ENCODE measurements around the gene WNT8B.
A peak's percentile ranks its signal among the peaks of the same experiment; 100 is the strongest.

WNT8B gene, protein sequence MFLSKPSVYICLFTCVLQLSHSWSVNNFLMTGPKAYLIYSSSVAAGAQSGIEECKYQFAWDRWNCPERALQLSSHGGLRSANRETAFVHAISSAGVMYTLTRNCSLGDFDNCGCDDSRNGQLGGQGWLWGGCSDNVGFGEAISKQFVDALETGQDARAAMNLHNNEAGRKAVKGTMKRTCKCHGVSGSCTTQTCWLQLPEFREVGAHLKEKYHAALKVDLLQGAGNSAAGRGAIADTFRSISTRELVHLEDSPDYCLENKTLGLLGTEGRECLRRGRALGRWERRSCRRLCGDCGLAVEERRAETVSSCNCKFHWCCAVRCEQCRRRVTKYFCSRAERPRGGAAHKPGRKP

DNA sequence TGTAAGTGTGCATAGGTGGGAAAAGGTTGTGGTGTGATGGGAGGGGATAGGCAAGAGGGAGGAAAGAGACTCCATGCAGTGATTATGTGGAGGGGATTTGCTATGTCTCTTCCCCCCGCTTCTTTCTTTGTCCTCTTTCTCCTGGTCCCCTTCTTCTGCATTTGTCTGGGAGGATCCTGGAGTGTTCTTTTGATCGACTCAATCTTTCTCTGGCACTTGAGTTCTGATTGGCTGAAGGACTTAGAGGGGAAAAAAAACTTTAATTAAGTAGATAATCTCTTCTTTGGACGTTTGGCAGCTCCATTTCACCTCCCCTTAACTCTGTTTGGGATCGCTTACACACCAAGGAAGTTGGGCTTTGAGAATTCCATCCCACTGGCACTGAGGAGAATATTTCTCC lies at the start of gene WNT8B:
Gene WNT8B, plus strand, starts transcription at position 301 of the 400 bp plus-strand sequence. CDS start 160 bp downstream, outside the sequence.
- DNase-seq: no peak
- TF ChIP-seq GATA1 (IDR thresholded peaks at IDR 0.05; ENCODE audit: low read depth, low read length): no peak
- TF ChIP-seq POLR2A (IDR thresholded peaks at IDR 0.05; ENCODE audit: low read length): no peak

DNA sequence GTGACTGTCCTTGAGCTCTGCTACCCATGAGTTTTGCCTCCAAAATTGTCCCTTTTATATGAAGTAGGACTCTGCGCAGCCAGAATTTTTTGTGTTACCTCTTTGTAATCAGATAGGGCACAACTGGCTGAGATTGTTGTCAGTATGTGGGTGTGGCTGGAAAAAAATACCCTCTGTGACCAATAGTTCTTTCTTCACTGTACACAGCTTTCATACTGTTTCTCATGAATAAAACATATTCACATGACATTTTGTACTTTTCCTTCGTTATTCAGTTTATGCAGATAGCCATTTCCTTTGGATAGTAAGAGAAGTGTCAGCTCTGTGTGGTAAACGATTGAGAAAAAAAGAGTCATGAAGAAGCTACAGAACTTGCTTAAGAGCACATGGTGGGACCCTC lies 49.6 kb upstream of the WNT8B start:
- no peak for DNase-seq

DNA sequence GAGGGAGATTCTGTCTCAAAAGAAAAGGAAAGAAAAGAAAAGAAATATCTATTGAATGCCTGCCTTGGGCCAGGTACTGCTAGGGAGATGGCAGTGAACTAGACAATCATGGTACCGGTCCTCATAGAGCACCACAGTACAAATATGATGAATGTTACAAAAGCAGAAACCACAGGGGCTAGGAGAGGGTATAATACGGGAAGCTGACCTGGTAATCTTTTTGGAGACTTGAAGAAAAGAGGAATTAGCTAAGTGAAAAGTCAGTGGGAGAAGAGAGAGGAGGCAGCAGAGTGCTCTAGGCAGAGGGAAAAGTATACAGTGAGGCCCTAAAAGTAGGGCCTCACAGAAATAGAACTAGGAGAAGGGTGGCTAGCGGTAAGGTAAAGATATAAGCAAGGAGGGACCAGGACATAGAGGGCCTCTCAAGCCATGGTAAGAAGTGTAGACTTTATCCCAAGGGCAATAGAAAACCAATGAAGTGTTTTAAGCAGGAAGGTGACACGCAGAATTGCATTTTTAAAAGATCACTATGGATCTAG lies 42.8 kb upstream of the WNT8B start:
- TF ChIP-seq GATA1 (IDR thresholded peaks at IDR 0.05; ENCODE audit: low read depth, low read length) (no peak), POLR2A (IDR thresholded peaks at IDR 0.05; ENCODE audit: low read length) (no peak)
- DNase-seq: no peak

More for the DNA sequence above, 49.6 kb upstream of the WNT8B start:
- no peak for TF ChIP-seq POLR2A (IDR thresholded peaks at IDR 0.05; ENCODE audit: low read length)
- no peak for TF ChIP-seq GATA1 (IDR thresholded peaks at IDR 0.05; ENCODE audit: low read depth, low read length)

DNA sequence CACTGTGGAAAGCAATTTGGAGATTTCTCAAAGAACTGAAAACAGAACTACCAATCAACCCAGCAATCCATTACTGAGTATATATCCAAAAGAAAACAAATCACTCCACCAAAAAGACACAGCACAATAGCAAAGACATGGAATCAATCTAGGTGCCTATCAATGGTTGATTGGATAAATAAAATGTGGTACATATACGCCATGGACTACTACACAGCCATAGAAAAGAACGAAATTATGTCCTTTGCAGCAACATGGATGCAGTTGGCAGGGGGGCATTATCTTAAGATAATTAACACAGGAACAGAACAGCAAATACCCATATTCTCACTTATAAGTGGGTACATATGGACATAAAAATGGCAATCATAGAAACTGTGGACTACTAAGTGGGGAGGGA lies 35.4 kb upstream of the WNT8B start:
- no peak for DNase-seq
- TF ChIP-seq GATA1 (IDR thresholded peaks at IDR 0.05; ENCODE audit: low read depth, low read length) (no peak), POLR2A (IDR thresholded peaks at IDR 0.05; ENCODE audit: low read length) (no peak)

DNA sequence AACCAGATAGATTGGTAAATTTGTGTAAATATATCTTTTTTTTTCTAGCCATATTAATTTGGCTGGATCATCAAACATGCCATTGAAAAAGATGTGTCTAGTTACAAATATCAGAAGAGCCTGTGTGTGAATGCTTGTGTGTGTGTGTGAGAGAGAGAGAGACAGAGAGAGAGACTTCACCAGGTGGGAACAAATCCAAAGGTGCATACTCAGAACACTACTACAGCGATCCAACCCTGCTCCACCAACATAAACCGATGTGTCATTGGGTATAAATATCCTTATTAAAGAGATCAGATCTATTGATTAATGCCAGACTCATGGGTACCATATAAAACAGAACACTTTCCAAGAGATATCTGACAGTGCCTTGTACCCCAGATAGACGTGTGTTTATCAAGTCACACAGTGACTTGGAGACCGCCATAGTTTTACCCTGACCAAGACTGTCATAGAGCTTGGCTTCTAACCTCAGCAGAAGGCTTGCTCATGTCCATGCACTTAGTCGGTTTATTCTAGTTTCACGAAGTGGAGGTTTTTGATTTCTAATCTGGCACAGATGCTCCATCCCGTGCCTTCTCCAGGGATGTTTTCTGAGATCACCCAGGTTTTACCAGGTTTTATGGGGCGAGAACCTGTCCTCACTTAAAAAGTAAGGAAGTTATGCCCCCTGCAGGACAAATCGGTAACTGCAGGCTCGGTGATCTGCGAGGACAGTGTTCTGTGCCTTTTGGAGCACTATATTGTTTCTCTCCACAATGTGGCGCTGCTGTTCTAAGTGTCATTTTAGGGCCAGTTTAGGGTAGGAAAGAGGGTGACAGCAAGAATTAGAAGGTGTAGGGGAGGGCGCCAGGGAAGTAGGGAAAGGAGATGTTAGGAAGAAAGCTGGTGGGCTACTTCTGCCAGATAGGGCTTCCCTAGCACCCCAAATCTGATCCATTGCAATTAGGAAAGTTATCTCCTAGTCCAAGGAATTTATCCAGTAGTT lies 29.3 kb upstream of the WNT8B start:
- no peak for TF ChIP-seq GATA1 (IDR thresholded peaks at IDR 0.05; ENCODE audit: low read depth, low read length)
- TF ChIP-seq POLR2A (IDR thresholded peaks at IDR 0.05; ENCODE audit: low read length): no peak
- peak; percentile 91 to 96 for DNase-seq

DNA sequence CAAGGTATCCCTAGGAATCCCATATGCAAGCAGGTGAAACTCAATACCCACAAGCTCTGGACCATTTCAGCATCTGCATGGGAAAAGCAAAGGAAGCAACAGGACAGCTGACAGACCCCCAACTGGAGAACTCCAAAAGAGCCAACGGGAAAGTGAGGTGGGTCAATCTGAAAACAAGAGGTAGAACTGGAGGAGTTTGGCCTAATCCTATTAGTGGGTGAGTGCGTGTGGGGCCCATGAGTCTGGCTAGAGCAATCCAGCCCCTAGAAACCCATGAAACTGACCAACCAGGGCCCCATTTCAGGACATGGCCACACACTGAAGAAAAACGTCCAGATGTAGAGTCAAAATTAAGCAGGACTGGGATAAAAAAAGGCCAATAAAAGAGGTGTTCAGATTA lies 26.6 kb upstream of the WNT8B start:
- no peak for TF ChIP-seq GATA1 (IDR thresholded peaks at IDR 0.05; ENCODE audit: low read depth, low read length)
- TF ChIP-seq POLR2A (IDR thresholded peaks at IDR 0.05; ENCODE audit: low read length): no peak
- DNase-seq: no peak

DNA sequence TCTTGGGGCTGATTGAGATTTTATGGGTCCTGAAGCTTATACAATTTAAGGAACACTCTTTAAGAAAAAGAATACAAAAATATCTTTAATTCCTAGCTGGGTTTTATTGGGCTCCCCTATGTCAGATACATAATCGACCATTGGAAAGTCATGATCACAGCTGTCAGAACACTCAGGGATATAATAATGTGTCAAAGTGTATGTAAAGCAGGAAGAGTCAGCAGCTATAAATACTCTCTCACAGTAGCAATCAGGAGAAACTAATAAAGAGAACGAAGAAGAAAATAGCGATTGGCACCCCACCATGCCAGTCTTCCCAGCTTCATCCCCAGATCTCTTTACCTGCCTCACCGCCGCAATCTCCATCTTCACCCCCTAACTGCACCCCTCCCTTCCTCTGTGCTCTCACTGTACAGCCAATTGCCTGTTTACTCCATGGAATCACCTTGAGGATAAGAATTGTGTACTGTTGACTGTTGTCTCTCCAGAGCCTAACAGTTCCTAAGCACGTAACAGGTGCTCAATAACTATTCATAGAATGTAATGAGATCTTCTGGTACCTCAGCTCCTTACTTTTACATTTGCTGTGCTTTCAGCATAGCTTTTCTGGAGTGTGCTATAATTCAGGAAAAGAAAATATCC lies 24.0 kb upstream of the WNT8B start:
- no peak for TF ChIP-seq GATA1 (IDR thresholded peaks at IDR 0.05; ENCODE audit: low read depth, low read length)
- no peak for TF ChIP-seq POLR2A (IDR thresholded peaks at IDR 0.05; ENCODE audit: low read length)
- no peak for DNase-seq

DNA sequence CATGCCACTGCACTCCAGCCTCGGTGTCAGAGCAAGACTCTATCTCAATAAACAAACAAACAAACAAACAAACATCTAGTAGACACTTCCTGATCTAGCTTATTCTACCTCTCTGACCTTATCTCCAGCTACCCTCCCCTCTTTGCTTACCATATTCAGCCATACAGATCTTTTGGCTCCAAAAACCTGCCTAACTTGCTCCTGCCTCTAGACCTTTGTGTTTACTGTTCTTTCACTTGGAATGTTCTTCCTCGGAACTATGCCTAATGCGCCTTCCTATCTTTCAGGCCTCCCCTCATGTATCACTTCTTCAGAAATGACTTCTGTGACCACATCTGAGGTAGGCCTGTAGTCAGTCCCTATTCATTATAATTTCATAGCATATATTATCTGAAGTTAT lies 20.3 kb upstream of the WNT8B start:
- TF ChIP-seq GATA1 (IDR thresholded peaks at IDR 0.05; ENCODE audit: low read depth, low read length): no peak
- no peak for TF ChIP-seq POLR2A (IDR thresholded peaks at IDR 0.05; ENCODE audit: low read length)
- DNase-seq: no peak

DNA sequence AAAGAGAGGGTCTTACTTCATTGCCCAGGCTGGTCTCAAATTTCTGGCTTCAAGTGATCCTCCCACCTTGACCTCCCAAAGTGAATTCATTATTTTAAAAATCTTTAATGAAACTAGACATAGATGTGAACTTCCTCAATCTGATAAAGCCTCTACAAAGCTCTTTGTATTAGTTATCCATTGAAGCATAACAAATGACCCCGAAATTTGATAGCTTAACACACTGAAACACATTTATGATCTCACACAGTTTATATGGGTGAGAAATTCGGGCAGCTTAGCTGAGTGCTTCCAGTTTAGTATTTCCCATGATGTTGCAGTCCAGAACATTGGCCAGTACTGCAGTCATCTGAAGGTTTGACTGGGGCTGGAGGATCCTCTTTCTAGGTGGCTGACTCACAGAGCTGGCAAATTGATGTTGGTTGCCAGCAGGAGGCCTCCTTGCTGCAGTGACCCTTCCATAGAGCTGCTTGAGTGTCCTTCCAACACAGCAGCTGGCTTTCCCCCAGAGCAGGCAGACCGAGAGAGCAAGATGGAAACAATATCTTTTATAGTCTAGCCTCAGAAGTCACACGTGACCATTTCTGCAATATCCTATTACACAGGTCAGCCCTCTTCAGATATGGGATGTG lies 16.6 kb upstream of the WNT8B start:
- DNase-seq: no peak

DNA sequence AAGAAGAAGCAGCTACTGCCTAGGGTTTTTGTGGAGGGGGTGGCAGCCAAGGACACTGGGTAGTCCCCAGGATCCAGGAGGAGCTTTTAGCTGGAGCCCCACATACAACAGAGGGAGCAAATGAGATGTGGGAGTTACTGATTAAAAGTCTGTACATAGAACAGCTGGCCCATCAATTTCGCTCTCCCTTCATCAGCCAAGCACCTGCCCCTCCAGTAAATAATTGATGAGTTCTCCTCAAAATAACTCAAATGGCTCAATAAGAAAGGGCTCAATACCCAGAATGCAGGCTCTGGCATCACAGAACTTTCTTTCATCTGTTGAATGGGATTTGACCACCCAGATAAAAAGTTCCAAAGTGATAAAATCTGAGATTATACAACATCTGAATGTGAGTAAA lies 15.1 kb upstream of the WNT8B start:
- TF ChIP-seq GATA1 (IDR thresholded peaks at IDR 0.05; ENCODE audit: low read depth, low read length) (no peak), POLR2A (IDR thresholded peaks at IDR 0.05; ENCODE audit: low read length) (no peak)
- DNase-seq: no peak

More for the DNA sequence above, 16.6 kb upstream of the WNT8B start:
- no peak for TF ChIP-seq GATA1 (IDR thresholded peaks at IDR 0.05; ENCODE audit: low read depth, low read length)
- no peak for TF ChIP-seq POLR2A (IDR thresholded peaks at IDR 0.05; ENCODE audit: low read length)

DNA sequence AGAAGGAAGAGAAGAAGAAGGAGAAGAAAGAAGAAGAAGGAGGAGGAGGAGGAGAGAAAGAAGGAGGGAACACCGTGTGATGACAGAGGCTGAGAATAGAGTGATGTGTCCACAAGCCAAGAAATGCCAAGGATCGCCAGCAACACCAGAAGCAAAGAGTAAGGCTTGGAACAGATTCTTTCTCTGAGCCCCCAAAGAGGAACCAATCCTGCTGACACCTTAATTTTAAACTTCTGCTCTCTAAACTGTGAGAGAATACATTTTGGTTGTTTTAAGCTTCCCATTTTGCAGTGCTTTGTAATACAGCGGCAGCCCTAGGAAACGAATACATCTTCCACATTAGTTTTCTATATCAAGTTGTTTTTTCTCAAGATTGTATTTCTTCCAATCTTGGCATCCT lies 13.9 kb upstream of the WNT8B start:
- DNase-seq: no peak
- TF ChIP-seq GATA1 (IDR thresholded peaks at IDR 0.05; ENCODE audit: low read depth, low read length) (no peak), POLR2A (IDR thresholded peaks at IDR 0.05; ENCODE audit: low read length) (no peak)

DNA sequence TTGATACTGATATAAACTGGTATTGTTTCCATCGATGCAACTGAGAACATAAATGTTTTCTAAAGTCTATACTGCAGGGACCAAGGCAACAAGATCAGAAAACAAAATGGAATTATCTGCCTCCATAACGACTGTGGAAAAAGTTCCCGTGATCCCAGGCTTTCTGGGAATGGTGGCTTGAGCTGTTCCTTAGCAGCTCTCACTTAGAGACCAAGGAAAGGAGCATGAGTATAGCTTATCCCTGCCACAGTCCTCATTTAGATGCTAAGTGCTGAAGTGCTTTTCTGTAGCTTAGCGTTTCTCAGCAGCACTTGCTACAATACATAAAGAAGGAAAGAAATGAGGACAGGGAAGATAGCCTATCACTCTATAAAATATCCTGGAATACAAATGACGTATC lies 5.5 kb downstream of the WNT8B start:
- DNase-seq: no peak
- TF ChIP-seq GATA1 (IDR thresholded peaks at IDR 0.05; ENCODE audit: low read depth, low read length): no peak
- TF ChIP-seq POLR2A (IDR thresholded peaks at IDR 0.05; ENCODE audit: low read length): no peak

DNA sequence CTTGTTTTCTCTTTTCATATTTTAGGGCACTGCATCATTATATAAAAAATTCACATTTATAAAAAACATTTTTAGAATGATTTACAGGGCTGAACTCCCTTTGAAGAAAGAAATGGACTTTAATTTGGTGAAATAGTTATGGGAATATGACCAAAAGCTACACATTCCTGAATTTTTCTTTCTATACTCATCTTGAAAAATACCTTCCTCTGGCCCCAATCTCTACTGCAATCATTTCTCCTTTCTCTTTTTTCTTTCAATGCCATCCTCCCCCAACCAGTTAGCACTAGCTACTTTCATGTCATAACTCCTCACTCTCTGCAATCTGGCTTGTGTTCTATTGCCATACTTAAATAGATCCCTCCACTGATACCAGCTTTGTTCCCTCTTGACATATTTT lies 6.2 kb downstream of the WNT8B start:
- TF ChIP-seq POLR2A (IDR thresholded peaks at IDR 0.05; ENCODE audit: low read length): no peak
- DNase-seq: no peak

All from erythroblast (primary cell).